GM18873 (cell line): ENCODE measurements around the gene MOK.
"Not testable (repeated sequence)": the region's sequence is repeated elsewhere in the genome, so short reads cannot be mapped to it uniquely, and the experiment has no call there.

ENCODE experiments used
- ATAC-seq: cut with Tn5 transposase; IDR thresholded peaks from one replicate; pipeline ENCODE4 v1.9.1; 2021; ENCODE audit warnings: mild to moderate bottlenecking, moderate library complexity, moderate number of reproducible peaks; ENCODE audit not compliant: unreplicated experiment, low FRiP score

MOK gene

DNA sequence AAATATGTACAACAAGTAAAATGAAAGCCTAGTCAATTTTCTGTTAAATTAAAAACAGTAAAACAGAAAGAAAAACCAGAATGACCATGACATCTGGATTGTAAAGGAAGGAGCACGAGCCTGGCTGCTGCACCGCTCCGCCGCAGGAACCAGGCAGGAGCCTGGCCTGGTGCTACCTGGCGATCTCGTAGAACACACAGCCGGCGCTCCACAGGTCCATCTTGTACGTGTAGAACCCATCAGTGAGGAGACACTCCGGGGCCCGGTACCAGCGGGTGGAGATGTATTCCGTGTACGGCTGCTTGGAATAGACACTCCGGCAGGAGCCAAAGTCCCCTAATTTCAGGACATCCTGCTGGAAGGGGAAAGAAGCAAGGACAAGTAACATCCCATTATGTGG lies 54.3 kb downstream of the MOK start:
- ATAC-seq = no peak

DNA sequence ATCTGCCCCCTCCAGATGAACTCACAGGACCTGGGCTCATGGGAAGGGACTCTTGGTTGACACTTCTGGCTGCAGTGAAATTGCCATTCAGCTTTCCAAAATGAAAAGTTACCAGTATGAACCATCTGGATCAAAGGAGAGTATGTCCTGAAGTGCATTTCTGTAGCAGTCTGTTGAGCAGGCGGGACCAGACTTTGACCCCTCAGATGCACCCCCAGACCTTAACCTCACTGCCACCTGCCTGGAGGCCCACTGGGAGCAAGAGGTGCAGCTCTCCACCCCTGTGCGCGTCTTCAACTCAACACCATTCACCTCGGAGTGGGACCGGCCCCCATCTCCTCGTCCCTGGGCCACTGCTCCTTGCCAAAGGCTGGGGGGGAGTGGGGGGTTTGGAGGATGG lies 55.0 kb downstream of the MOK start:
- ATAC-seq = no peak

DNA sequence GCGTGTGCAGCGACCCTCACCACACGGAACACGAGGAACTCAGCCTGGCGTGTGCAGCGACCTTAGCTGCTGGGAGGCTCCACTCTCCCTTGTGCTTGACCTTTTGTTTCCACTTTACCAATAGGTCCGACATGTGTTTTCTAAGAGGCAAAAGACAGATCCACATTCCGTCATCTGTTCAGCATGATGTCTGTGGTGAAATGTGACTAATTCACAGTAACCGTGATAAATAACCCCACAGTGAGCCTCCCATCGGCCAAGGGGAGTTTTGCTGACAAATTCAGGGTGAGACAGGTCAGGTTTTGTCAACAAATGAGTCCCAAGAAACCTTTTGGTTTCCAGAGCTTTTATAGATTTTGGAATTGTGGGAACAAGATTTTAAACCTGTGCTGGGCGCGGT lies 55.9 kb downstream of the MOK start:
- ATAC-seq = no peak

DNA sequence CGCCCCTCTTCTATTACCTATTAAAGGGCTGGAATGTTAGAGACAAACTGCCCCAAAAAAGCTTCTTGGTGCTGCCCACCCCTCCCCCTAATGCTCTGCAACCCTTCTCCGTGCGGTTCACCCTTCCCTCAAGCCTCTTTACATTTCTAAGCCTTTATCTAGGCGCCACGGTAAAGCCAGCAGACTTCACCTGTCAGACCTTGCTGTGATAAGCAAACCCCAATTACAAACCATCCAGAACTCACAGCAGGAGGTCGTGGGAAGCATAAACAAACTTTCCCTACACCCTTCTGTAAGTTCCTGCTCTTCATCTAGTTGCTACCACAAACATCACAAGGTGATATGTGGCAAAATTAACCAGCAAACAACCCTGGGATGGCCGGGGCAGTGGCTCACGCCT lies 56.8 kb downstream of the MOK start:
- ATAC-seq = no peak

DNA sequence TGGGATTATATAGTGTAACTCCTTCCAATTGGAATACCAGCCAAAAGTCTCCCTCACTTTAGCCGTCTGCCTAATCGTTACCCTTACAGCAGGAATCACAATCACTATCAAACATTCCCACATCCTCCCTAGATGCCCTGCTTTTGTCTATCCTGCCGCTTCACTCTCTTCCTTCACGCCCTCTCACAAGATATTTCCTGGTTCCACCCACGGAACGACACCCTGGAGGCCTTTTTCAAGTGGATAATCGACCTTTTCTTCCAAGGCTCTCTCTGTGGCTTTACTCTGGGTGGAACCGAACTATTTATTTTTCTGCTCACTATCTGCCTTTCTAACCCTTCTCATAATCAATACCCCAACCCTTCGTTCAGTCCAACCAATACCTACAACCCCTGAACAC lies 58.9 kb downstream of the MOK start:
- no peak for ATAC-seq

DNA sequence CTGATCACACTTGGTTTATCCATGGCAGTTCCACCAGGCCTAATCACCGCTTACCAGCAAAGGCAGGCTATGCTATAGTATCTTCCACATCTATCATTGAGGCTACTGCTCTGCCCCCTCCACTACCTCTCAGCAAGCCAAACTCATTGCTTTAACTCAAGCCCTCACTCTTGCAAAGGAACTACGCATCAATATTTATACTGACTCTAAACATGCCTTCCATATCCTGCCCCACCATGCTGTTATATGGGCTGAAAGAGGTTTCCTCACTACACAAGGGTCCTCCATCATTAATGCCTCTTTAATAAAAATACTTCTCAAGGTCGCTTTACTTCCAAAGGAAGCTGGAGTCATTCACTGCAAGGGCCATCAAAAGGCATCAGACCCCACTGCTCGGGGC lies 61.2 kb downstream of the MOK start:
- ATAC-seq = not testable (repeated sequence)

DNA sequence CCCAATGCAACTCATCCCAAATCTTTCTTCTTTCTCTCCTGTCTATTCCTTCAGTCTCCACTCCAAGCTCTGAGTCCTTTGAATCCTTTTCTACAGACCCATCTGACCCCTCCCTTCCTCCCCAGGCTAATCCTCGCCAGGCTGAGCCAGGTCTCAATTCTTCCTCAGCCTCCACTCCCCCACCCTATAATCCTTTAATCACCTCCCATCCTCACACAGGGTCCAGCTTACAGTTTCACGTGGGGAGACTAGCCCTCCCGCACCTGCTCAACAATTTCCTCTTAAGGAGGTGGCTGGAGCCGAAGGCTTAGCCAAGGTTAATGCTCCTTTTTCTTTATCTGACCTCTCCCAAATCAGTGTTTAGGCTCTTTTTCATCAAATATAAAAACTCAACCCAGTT lies 63.8 kb downstream of the MOK start:
- ATAC-seq = no peak

DNA sequence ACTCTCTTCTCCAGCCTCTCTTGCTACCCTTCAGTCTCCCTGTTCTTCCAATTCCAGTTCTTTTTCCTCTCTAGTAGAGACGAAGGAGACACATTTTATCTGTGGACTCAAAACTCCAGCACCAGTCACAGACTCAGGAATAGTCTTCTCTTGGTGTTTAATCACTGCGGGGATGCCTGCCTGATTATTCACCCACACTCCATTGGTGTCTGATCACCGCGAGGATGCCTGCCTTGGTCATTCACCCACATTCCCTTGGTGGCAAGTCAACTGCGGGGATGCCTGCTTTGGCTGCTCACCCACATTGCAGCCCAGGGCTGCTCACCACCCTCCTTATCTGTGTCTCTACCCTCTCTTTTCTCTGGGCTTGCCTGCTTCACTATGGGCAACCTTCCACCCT lies 64.5 kb downstream of the MOK start:
- ATAC-seq = not testable (repeated sequence)

DNA sequence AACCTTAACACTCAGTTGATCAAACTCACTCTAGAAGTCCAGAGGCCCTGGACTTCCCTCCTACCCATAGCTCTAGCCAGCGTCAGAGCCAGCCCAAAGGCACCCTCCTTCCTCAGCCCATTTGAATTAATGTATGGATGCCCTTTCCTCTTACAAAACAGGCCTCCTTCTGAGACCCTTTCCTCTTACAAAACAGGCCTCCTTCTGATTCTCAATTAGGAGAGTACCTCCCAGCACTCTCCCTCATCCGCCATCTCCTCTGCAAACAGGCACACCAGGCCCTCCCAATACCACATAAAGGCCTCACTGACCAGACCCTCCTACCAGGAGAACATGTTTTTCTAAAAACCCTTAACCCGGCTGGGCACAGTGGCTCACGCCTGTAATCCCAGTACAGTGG lies 65.7 kb downstream of the MOK start:
- no peak for ATAC-seq

DNA sequence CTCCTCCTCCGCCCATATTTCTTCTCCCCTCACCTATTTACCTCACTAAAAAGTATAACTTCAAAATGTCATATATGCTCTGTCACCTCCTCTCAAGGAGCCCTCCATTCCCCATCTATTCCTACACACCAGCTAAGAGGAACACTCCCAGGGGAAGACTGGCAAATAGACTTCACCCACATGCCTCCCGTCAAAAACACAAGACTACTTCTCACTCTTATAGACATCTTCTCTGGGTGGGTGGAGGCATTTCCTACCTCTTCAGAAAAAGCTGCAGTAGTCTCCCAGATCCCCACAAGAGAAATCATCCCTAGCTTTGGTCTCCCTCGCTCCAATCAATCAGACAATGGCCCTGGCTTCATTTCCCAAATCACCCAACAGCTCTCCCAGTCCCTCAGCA lies 66.2 kb downstream of the MOK start:
- ATAC-seq = no peak

DNA sequence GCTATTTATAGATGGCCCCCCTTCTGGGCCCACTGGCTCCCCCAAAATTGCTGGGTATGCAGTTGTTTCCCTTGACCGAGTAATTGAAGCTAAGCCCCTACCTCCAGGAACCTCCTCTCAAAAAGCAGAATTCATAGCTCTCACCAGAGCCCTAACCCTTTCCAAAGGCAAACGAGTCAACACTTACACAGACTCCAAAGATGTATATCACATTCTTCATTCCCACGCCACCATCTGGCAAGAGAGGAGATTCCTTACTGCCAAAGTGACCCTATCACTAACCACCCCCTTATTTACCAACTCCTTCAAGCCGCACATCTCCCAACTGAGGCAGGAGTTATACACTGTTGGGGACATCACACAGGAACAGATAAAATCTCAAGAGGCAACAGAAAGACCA lies 66.8 kb downstream of the MOK start:
- no peak for ATAC-seq

DNA sequence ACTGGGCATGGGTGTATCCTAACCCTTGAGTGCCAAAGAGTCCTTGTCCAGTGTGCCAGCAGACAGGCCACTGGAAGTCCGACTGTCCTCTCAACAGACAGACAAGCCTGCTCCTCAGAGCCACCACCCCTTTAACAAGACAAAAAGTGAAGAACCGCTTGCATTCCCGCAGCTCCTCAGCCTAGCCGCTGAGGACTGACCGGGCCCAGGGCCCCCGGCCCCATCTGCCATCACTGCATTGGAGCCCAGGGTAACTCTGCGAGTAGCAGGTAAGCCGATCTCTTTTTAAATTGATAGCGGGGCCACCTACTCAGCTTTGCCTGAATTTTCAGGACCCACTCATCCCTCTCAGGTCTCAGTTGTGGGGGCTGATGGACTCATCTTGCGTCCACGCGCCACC lies 68.9 kb downstream of the MOK start:
- no peak for ATAC-seq

DNA sequence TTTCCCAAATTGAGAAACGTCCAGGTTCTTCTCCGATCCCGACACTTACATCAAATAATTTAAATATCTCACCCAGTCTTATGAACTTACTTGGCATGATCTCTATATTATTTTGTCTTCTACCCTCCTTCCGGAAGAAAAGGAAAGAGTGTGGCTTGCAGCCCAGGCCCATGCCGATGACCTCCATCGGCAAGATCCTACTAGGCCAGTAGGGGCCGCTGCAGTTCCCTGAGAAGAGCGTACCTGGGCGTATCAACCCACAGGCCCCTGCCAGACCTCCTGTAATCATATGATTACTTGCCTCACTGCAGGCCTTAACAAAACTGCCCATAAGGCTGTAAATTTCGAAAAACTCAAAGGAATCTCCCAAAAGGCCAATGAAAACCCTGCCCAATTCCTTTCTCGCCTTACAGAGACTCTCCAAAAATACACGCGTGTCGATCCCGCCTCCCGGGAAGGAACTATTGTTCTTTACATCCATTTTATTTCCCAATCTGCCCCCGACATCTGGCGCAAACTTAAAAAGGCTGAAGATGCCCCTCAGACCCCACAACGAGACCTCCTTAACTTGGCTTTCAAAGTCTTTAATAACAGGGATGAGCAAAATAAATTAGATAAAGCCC lies 69.6 kb downstream of the MOK start:
- no peak for ATAC-seq

DNA sequence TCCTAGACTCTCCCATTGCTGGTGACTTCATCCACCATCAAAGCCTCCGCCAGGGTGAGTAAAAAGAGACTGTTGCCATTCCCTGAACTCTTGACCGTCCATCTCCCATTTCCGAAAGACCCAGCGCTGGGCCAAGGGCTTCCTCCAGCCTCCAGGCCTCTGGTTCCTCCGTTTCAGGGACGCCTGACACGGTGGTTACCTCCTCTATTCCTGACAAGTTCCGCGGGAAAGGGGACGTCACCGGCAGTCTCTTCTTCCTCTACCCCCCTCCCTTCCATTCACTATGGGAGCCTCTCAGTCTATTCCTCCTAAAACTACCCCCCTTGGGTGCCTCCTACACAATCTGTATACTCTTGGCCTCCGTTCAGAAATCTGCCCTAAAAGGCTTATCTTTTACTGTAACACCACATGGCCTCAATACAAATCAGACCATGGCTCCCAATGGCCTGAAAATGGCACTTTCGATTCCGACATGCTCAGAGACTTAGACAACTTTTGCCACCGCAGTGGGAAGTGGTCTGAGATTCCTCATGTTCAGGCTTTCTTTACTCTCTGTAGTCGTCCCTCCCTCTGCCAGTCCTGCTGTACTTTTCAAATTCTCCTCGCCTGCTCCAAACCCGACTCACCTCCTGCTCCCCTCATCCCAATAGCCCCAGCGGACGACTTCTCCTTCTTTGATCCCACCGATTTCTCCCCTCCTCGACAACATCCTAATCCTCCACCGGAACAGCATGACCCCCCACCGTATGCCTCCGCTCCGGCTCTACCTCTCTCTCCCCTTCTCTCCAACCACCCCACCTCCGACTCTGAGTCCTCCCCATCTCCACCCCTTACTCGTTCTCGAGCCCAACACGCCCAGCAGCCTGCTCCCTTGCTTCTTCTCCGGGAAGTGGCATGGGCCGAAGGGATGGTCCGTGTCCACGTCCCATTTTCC lies 70.4 kb downstream of the MOK start:
- no peak for ATAC-seq

DNA sequence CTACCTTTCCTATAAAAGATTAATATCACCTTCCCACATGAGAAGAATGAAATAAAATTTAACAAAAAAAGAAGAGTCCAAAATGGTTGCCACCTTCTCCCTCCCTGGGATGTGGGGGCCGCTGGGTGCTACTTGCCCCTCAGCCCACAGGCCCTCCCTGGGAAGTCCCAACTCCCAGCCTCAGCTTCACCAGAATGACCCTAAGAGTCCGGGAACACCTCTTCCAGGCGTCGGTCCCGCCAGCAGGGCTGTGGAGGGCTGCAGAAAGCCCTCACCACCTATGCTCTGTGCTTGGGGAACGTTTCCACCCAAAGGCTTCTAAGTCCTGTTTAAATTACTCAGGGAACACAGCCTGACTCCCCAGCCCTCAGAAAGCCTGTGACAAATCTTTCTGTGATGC lies 71.9 kb downstream of the MOK start:
- ATAC-seq = no peak

DNA sequence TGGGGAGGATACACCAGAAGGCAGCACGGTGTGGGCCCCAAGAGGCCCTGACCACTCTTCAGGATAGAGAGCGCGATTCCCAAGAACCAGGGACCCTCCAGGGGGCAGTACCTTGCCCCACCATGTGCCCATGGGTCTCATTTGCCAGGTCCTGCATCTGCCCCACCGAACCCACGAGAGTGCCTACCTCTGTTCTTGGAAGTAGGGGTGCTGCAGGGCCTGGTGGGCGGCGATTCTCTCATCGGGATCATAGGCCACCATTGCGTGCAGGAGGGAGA lies 72.7 kb downstream of the MOK start:
- no peak for ATAC-seq

DNA sequence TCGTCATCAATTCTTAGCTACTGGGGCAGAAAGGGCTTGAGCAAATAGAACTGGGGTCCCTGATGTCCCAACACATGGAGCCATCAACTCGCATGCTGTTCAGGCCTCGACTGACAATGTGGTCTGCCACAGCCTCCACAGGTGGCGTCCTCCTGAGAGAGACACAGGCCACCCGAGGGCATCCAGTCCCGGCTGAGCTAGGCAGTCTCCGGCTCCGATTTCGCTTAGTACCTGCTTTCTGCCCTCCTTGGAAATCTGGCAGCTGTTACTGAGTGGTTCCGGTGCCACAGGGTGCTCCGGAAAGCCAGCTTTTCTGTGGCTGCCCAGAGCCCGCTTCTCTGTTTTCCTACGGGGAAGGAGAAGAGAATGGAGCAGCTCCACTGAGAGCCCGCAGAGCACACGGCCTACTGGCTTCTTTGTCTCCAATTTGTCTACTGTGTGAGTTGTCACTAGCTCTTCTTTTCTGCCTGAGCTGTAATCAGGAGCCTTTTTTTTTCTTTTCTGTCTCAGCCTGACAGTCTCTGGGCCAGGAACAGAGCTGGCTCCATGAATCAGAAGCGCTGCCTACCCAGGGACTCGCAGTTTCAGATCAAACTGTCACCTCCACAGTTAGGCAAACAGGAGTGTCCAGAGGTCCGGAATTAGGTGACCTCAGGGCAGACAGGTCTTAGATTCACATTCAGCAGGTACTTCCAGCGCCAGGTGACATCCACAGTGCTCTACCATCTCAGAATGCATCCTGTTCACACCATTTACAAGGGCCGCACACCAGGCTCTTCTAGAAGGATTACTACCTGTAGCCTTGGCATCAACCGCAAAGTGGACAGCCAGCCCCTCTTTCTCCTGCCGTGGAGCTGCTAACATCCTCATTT lies 73.3 kb downstream of the MOK start:
- ATAC-seq = no peak

DNA sequence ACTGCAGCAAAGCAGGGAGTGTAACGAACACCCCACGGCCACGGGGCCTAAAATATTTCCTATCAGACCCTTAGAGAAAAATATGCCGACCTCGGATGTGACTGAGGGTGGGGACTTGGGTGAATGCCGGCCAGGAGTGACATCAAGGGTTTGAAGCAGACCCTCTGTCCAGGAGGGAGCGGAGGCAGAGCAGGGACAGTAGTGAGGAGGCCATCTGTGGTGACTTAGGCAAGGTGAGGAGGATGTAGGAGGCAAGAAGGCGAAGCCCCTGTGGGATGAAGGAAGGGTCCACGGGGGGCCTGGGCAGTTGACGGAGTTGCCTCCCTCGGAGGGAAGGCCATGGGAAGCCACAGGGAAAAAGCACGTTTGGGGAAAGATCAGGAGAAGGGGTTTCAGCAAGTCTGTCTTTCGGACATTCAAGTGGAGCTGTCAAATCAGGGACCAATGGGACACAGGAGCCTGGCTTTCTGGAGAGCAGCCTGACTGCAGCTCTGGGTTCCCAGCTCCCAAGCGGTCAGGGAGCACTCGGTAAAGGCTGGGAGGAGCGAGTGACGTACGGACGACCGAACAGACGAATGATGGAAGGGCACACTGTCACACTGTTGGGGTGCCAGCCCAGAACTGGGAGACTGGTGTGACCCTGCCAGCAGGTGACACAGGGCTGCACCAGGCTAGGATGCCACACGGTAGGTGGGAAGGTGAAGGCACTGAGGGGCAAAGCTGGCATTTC lies 74.3 kb downstream of the MOK start:
- no peak for ATAC-seq

DNA sequence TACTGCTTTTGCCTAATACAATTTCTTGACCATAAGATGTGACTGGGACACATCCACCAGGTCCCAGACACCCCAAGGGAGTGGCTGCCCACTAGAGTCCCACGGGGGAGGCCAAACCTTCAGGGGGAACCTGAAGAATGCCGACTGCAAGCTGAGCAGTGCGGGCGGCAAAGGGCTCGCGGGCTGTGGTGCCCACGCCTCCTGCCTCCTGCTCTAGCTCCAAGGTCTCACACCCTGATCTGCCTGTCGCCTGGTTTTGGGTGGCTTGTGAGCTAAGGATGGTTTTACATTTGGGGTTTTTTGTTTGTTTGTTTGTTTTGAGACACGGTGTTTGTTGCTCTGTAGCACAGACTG lies 75.2 kb downstream of the MOK start:
- ATAC-seq = no peak

DNA sequence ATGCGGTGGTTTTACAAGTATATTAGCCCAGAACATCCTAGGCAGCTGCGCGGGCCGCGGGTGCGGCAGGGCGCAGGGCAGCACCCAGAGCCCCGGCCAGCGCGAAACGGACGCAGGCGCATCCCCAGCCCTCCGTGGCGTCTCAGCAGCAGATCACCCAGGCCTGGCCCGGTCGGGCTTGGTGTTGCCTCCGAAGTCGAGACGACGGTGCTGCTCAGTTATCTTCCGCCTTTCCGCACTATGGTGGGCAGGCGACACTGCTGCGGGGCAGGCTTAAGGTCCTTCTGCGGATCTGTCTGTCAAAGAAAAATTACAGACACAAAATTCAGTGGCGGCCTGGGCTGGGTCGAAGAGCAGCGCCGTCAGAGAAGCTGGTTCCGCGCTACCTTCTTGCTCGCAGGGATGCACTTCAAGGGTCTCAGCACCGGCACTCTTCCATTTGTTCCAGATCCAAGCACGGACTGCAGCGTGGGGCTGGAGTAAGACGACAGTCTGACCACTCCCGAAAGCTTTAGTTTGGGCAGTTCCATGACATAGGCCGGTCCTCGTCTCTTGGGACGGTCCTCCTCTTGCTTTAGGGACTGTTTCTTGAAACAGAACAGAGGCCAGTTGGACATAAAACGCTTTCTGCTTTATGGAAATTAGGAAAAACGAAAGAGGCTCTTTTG lies 75.8 kb downstream of the MOK start:
- no peak for ATAC-seq
